Left lung (tissue), 10 donors: Measurements from ENCODE around the gene ELK3. TPM values are rescaled to one million over a fixed set of nuclear protein-coding genes. Genes with fewer than 3 reads are reported as not detected.

Source experiments
- ATAC-seq: fragments of 200-7000 bp; cut with Tn5 transposase; one replicate; pipeline ENCODE4 v1.9.1; 2020; ENCODE audit warnings: moderate library complexity
- DNase-seq, 4 donors: peaks; one replicate each; pipeline ENCODE4 v3.0.0-alpha.2; 2013 to 2020
- H3K27ac ChIP-seq, 2 donors: fragments of 200-600 bp; sonication (generic) in 1 of 2; one replicate each; pipeline versions ENCODE4 v1.5.0 to v1.8.0; 2020 to 2021
- H3K27me3 ChIP-seq, 2 donors: fragments of 200-600 bp; sonication (generic) in 1 of 2; one replicate each; pipeline versions ENCODE4 v1.5.0 to v1.8.0; 2020 to 2021
- H3K36me3 ChIP-seq, 2 donors: fragments of 200-600 bp; sonication (generic) in 1 of 2; one replicate each; pipeline versions ENCODE4 v1.5.0 to v1.8.0; 2020 to 2021
- H3K4me1 ChIP-seq, 2 donors: fragments of 200-600 bp; one replicate each; pipeline ENCODE4 v1.8.0; 2021
- H3K4me3 ChIP-seq, 2 donors: fragments of 200-600 bp; sonication (generic) in 1 of 2; one replicate each; pipeline versions ENCODE4 v1.5.0 to v1.8.0; 2020 to 2021; ENCODE audit warnings: mild to moderate bottlenecking in 1 of 2
- H3K9me3 ChIP-seq, 2 donors: fragments of 200-600 bp; sonication (generic) in 1 of 2; one replicate each; pipeline versions ENCODE4 v1.5.0 to v1.8.0; 2020 to 2021
- CTCF ChIP-seq, 2 donors: fragments of 200-600 bp; sonication (generic) in 1 of 2; IDR thresholded peaks; one replicate each; pipeline versions ENCODE4 v1.5.0 to v1.8.0; 2021; ENCODE audit warnings: antibody characterized with exemption in 2 of 2
- intact Hi-C, 2 donors: fragments of 100-400 bp; cut with DNase I; formaldehyde crosslinking; loops; one replicate each; pipeline versions ENCODE4 v1.11.2 to v1.14.2; 2022
- polyA plus RNA-seq, 6 donors: library from polyadenylated mRNA; unstranded; fragments of 120-200 nt; gene quantifications; one replicate each; pipeline ENCODE4 v1.2.1, GENCODE V29; 2013; ENCODE audit not compliant: insufficient read length in 6 of 6
- total RNA-seq, 2 donors: library from RNA; stranded (reverse); fragmentation: NEBNext Ultra II Directional; extraction: Animal tissue kit (Norgen Biotek cat#: 25700); gene quantifications; one replicate each; pipeline ENCODE4 v1.2.1, GENCODE V29; 2021
- donor health status: DM: no; HTN: yes; CAD: no.
- donor health status: DM: no; HTN: no; CAD: no.

Gene ELK3
- total and polyA plus RNA-seq, 8 donors, result 39.1 to 91.7 (median 80.0) TPM

GRCh38 chr12:96301732-96302131 lies 107.6 kb downstream of the ELK3 start:
- TF ChIP-seq CTCF (IDR thresholded peaks at IDR 0.05), result no peak
- no peaks in the 10 kb centered on the region for H3K27me3 ChIP-seq
- ATAC-seq (no peak), DNase-seq (no peak)
- H3K36me3 ChIP-seq, result peaks cover 0 to 30% of the 10 kb centered on the region in 2 donors
- no peak overlapping the region for H3K4me3 ChIP-seq
- H3K27ac ChIP-seq, result no peak overlapping the region
- no peaks in the 10 kb centered on the region for H3K4me1 ChIP-seq
- intact Hi-C loops, result no loop called here
- H3K9me3 ChIP-seq, result no peaks in the 10 kb centered on the region

GRCh38 chr12:96302687-96303310 lies 108.6 kb downstream of the ELK3 start:
- H3K4me1 ChIP-seq, result no peaks in the 10 kb centered on the region
- H3K27me3 ChIP-seq, result no peaks in the 10 kb centered on the region
- no peaks in the 10 kb centered on the region for H3K9me3 ChIP-seq
- peaks cover 0 to 20% of the 10 kb centered on the region in 2 donors for H3K36me3 ChIP-seq
- DNase-seq (no peak), ATAC-seq (no peak)
- intact Hi-C loops, result no loop called here
- no peak overlapping the region for H3K27ac ChIP-seq
- TF ChIP-seq CTCF (IDR thresholded peaks at IDR 0.05), result no peak
- H3K4me3 ChIP-seq, result no peak overlapping the region

GRCh38 chr12:96303653-96304052 lies 109.5 kb downstream of the ELK3 start:
- Histone ChIP-seq H3K9me3 (no peaks in the 10 kb centered on the region), H3K4me1 (no peaks in the 10 kb centered on the region), H3K27ac (no peak overlapping the region), H3K36me3 (peaks cover 0 to 18% of the 10 kb centered on the region in 2 donors), H3K4me3 (no peak overlapping the region), H3K27me3 (no peaks in the 10 kb centered on the region)
- intact Hi-C loops, result no loop called here
- peak in 1 of 4 donors; percentile 23 for DNase-seq
- ATAC-seq, result no peak
- TF ChIP-seq CTCF (IDR thresholded peaks at IDR 0.05), result no peak

GRCh38 chr12:96305665-96306064 lies 111.5 kb downstream of the ELK3 start:
- no peak for ATAC-seq
- DNase-seq, result no peak
- no peaks in the 10 kb centered on the region for H3K9me3 ChIP-seq
- no peak for TF ChIP-seq CTCF (IDR thresholded peaks at IDR 0.05)
- H3K4me1 ChIP-seq, result no peaks in the 10 kb centered on the region
- no peak overlapping the region for H3K4me3 ChIP-seq
- intact Hi-C loops, result no loop called here
- H3K27ac ChIP-seq, result no peak overlapping the region
- H3K36me3 ChIP-seq, result no peaks in the 10 kb centered on the region
- H3K27me3 ChIP-seq, result no peaks in the 10 kb centered on the region

GRCh38 chr12:96308881-96309280 lies 114.7 kb downstream of the ELK3 start:
- no peaks in the 10 kb centered on the region for H3K27me3 ChIP-seq
- ATAC-seq (no peak), DNase-seq (no peak)
- intact Hi-C loops, result no loop called here
- no peaks in the 10 kb centered on the region for H3K9me3 ChIP-seq
- no peaks in the 10 kb centered on the region for H3K4me1 ChIP-seq
- no peak overlapping the region for H3K4me3 ChIP-seq
- peaks cover 0 to 12% of the 10 kb centered on the region in 2 donors for H3K36me3 ChIP-seq
- no peak overlapping the region for H3K27ac ChIP-seq
- TF ChIP-seq CTCF (IDR thresholded peaks at IDR 0.05), result no peak
